Hematopoietic multipotent progenitor cell treated with erythropoietin and hydrocortisone succinate and interleukin-3 and kit ligand, for 15 days (in vitro differentiated cells): Measurements from ENCODE around the gene GPR146.

ENCODE experiments used
- DNase-seq: peaks from one replicate; pipeline ENCODE4 v3.0.0-alpha.2; 2015; ENCODE audit warnings: low spot score

Gene GPR146

GRCh38 chr7:1106063-1106792 lies 61.9 kb downstream of the GPR146 start:
- DNase-seq = no peak

- no peak for DNase-seq
Observed at GRCh38 chr7:1106793-1107421, 62.6 kb downstream of the GPR146 start.

GRCh38 chr7:1108264-1108920 lies 64.0 kb downstream of the GPR146 start:
- no peak for DNase-seq
